Liver (tissue), 9 donors: ENCODE data around the gene IL32. TPM values are rescaled to one million over a fixed set of nuclear protein-coding genes. Genes with fewer than 3 reads are reported as not detected.
"Not testable (repeated sequence)": the region's sequence is repeated elsewhere in the genome, so short reads cannot be mapped to it uniquely, and the experiment has no call there.

Experiments
- DNase-seq: peaks from one replicate; pipeline ENCODE4 v3.0.0-alpha.2; 2017; ENCODE audit warnings: low spot score
- H3K27ac ChIP-seq, 2 donors: one replicate each; pipeline ENCODE4 v1.7.0; 2013; ENCODE audit warnings: inconsistent platforms in 2 of 2, low read length in 2 of 2, control low read depth in 1 of 2, low read depth in 1 of 2, mild to moderate bottlenecking in 1 of 2
- H3K27me3 ChIP-seq, 4 donors: one replicate each; pipeline versions ENCODE4 v1.6.1 to v1.7.0; 2013; ENCODE audit warnings: low read length in 3 of 4, inconsistent platforms in 1 of 4, mild to moderate bottlenecking in 1 of 4, moderate library complexity in 1 of 4; ENCODE audit not compliant: control insufficient read depth in 4 of 4, insufficient read depth in 4 of 4
- H3K36me3 ChIP-seq, 4 donors: one replicate each; pipeline versions ENCODE4 v1.6.1 to v1.7.0; 2013; ENCODE audit warnings: low read length in 3 of 4, mild to moderate bottlenecking in 3 of 4, low read depth in 1 of 4, moderate library complexity in 1 of 4; ENCODE audit not compliant: control insufficient read depth in 4 of 4, insufficient read depth in 3 of 4
- H3K4me1 ChIP-seq, 4 donors: one replicate each; pipeline versions ENCODE4 v1.6.1 to v1.7.0; 2013; ENCODE audit warnings: low read length in 3 of 4, mild to moderate bottlenecking in 3 of 4, moderate library complexity in 1 of 4; ENCODE audit not compliant: control insufficient read depth in 4 of 4, insufficient read depth in 4 of 4
- H3K4me3 ChIP-seq, 3 donors: one replicate each; pipeline versions ENCODE4 v1.6.1 to v1.7.0; 2013; ENCODE audit warnings: low read length in 3 of 3, control low read depth in 1 of 3, low read depth in 1 of 3, mild to moderate bottlenecking in 1 of 3
- H3K9ac ChIP-seq, 2 donors: one replicate each; pipeline ENCODE4 v1.7.0; 2013; ENCODE audit warnings: low read length in 2 of 2, mild to moderate bottlenecking in 2 of 2, moderate library complexity in 2 of 2, control low read depth in 1 of 2, low read depth in 1 of 2
- H3K9me3 ChIP-seq, 4 donors: one replicate each; pipeline versions ENCODE4 v1.6.1 to v1.7.0; 2013; ENCODE audit warnings: low read length in 3 of 4; ENCODE audit not compliant: control insufficient read depth in 4 of 4
- CTCF ChIP-seq: fragments of 150-350 bp; IDR thresholded peaks from 2 replicates; pipeline ENCODE4 v1.5.1; 2017; ENCODE audit warnings: improper control_type of control experiment, low read depth, low read length; ENCODE audit not compliant: missing input control
- FOXA1 ChIP-seq: IDR thresholded peaks from 2 replicates; pipeline ENCODE4 v1.6.1; 2016; ENCODE audit warnings: antibody characterized with exemption
- FOXA2 ChIP-seq: IDR thresholded peaks from 2 replicates; pipeline ENCODE4 v1.6.1; 2016; ENCODE audit warnings: antibody characterized with exemption
- GABPA ChIP-seq, 2 donors: IDR thresholded peaks in 1 of 2; conservative IDR thresholded peaks in 1 of 2; 2 replicates each; pipeline ENCODE4 v1.6.1; 2016; ENCODE audit warnings: antibody characterized with exemption in 2 of 2, mild to moderate bottlenecking in 1 of 2, moderate library complexity in 1 of 2
- NR2F2 ChIP-seq: IDR thresholded peaks from 2 replicates; pipeline ENCODE4 v1.6.1; 2016; ENCODE audit warnings: antibody characterized with exemption
- RAD21 ChIP-seq, 2 donors: IDR thresholded peaks; 2 replicates each; pipeline ENCODE4 v1.6.1; 2016; ENCODE audit warnings: antibody characterized with exemption in 2 of 2, mild to moderate bottlenecking in 2 of 2
- TAF1 ChIP-seq: conservative IDR thresholded peaks from 2 replicates; pipeline ENCODE4 v1.6.1; 2016; ENCODE audit warnings: antibody characterized with exemption, mild to moderate bottlenecking
- YY1 ChIP-seq: IDR thresholded peaks from 2 replicates; pipeline ENCODE4 v1.6.1; 2016; ENCODE audit warnings: antibody characterized with exemption, mild to moderate bottlenecking
- WGBS: extraction: QIAGEN DNeasy Blood & Tissue Kit; methylation state at CpG from one replicate; pipeline ENCODE4 v1.1.7; 2013; 5-methylcytosine and 5-hydroxymethylcytosine counted together
- polyA plus RNA-seq, 2 donors: library from polyadenylated mRNA; stranded (reverse) in 1 of 2; unstranded in 1 of 2; fragments of 200-250 nt in 1 of 2; fragments of >200 nt in 1 of 2; fragmentation: Nextera tagmentation in 1 of 2; extraction: Ambion mirVana in 1 of 2; gene quantifications; one replicate each; pipeline versions ENCODE4 v1.2.1 to v1.2.3, GENCODE V29; 2013 to 2015
- total RNA-seq, 2 donors: library from RNA; depleted of rRNA; stranded (reverse); fragments of >200 nt; gene quantifications; one replicate each; pipeline ENCODE4 v1.2.3, GENCODE V29; 2014
- TF ChIP-seq, protein P1 (sequence below): IDR thresholded peaks from 2 replicates; pipeline ENCODE4 v1.6.1; 2016; ENCODE audit warnings: antibody characterized with exemption
- TF ChIP-seq, protein P2 (sequence below): IDR thresholded peaks from 2 replicates; pipeline ENCODE4 v1.6.1; 2016; ENCODE audit warnings: antibody characterized with exemption
- TF ChIP-seq, protein P3 (sequence below): IDR thresholded peaks from 2 replicates; pipeline ENCODE4 v1.6.1; 2016; ENCODE audit warnings: antibody characterized with exemption, mild to moderate bottlenecking
- donor health status: healthy.
- donor health status: healthy.
- donor health status: healthy.
- donor health status: healthy.
- donor health status: healthy.

Gene IL32
- total and polyA plus RNA-seq, 4 donors = 8.6 to 328 (median 196) TPM

DNA sequence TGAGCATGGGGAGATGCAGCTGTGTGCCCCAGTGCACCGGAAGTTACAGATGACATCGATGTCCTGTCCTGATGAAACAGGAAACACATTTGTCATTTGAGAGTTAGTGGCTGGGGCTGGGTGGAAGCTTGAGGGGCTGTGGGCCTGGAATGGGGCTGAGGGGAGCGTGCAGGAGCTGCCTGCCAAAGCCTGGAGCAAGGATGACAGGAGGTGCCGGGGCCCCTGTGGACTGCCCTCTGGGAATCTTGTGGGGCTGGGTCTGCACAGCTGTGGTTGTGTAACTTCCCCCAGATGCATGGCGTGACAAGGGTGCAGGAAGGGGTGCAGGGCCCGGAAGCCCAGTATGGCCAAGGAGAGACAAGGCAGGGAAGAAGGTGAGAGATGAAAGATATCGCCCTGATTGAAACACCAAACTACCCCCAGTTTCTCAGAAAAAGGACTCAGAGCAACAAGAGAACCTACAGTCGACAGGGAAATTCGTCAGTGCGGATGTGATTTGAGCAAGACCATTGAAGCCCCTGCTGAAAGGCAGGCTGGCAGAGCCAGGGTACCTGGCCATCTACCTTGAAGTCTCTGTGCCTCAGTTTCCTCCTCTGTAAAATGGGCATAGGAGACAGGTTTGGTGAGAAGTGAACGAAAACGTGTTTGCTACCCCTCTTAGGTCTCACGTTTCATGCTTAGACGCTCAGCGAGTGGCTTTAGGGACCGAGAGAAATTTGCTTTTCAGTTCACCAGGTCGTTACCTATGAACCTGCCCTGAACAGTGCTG, 10.3 kb upstream of the IL32 start:
- H3K9ac ChIP-seq = no peak overlapping the region
- no peak overlapping the region for H3K27ac ChIP-seq
- WGBS = 83% methylated on average over 17 of the region's 17 CpGs

GRCh38 chr16:3055734-3056115, 9.7 kb upstream of the IL32 start:
- 78% methylated on average over 9 of the region's 9 CpGs for WGBS
- peaks cover 6 to 18% (median 18%) of the 10 kb centered on the region in 4 donors for H3K4me1 ChIP-seq
- H3K36me3 ChIP-seq, H3K9ac ChIP-seq, H3K27me3 ChIP-seq, H3K9me3 ChIP-seq, H3K27ac ChIP-seq, H3K4me3 ChIP-seq, DNase-seq: not testable (repeated sequence)

More for the DNA sequence above, 10.3 kb upstream of the IL32 start:
- TF ChIP-seq YY1 (no peak), RAD21 (IDR thresholded peaks at IDR 0.05) (no peak), FOXA1 (no peak), NR2F2 (no peak), GABPA (IDR thresholded peaks at IDR 0.05 in 1 of 2, conservative IDR thresholded peaks at IDR 0.05 in 1 of 2) (no peak), FOXA2 (no peak), TAF1 (no peak), CTCF (no peak)
- TF ChIP-seq, protein P1, sequence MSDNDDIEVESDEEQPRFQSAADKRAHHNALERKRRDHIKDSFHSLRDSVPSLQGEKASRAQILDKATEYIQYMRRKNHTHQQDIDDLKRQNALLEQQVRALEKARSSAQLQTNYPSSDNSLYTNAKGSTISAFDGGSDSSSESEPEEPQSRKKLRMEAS = no peak
- TF ChIP-seq, protein P2, sequence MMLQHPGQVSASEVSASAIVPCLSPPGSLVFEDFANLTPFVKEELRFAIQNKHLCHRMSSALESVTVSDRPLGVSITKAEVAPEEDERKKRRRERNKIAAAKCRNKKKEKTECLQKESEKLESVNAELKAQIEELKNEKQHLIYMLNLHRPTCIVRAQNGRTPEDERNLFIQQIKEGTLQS = no peak
- TF ChIP-seq, protein P3, sequence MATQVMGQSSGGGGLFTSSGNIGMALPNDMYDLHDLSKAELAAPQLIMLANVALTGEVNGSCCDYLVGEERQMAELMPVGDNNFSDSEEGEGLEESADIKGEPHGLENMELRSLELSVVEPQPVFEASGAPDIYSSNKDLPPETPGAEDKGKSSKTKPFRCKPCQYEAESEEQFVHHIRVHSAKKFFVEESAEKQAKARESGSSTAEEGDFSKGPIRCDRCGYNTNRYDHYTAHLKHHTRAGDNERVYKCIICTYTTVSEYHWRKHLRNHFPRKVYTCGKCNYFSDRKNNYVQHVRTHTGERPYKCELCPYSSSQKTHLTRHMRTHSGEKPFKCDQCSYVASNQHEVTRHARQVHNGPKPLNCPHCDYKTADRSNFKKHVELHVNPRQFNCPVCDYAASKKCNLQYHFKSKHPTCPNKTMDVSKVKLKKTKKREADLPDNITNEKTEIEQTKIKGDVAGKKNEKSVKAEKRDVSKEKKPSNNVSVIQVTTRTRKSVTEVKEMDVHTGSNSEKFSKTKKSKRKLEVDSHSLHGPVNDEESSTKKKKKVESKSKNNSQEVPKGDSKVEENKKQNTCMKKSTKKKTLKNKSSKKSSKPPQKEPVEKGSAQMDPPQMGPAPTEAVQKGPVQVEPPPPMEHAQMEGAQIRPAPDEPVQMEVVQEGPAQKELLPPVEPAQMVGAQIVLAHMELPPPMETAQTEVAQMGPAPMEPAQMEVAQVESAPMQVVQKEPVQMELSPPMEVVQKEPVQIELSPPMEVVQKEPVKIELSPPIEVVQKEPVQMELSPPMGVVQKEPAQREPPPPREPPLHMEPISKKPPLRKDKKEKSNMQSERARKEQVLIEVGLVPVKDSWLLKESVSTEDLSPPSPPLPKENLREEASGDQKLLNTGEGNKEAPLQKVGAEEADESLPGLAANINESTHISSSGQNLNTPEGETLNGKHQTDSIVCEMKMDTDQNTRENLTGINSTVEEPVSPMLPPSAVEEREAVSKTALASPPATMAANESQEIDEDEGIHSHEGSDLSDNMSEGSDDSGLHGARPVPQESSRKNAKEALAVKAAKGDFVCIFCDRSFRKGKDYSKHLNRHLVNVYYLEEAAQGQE = no peak
- no peak for DNase-seq
- Histone ChIP-seq H3K4me1 (peaks cover 5 to 16% (median 13%) of the 10 kb centered on the region in 4 donors), H3K27me3 (no peaks in the 10 kb centered on the region), H3K36me3 (peaks cover 0 to 2% (median 0%) of the 10 kb centered on the region in 4 donors), H3K4me3 (no peak overlapping the region), H3K9me3 (no peaks in the 10 kb centered on the region)
